ENCODE data around the gene SGCE.

DNA sequence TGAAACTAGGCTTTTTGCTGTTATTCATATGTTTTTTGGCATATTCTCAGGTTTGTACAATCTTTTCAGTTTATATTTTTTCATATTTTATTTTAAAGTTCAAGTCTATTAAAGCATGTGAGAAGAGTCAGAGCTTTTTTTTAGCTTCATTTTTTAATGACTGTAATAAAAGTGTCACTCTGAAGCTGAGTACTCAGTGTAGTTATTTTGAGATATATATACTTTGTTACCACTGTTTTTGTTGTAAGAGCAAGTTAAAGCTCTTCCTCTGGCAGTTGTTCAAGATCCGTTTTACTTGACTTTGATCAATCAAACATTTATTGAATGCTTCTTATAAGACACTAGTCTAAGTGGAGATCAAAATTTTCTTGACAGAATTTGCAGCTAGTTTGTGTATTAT lies 108.8 kb downstream of the SGCE start:
- TF ChIP-seq, protein P1, sequence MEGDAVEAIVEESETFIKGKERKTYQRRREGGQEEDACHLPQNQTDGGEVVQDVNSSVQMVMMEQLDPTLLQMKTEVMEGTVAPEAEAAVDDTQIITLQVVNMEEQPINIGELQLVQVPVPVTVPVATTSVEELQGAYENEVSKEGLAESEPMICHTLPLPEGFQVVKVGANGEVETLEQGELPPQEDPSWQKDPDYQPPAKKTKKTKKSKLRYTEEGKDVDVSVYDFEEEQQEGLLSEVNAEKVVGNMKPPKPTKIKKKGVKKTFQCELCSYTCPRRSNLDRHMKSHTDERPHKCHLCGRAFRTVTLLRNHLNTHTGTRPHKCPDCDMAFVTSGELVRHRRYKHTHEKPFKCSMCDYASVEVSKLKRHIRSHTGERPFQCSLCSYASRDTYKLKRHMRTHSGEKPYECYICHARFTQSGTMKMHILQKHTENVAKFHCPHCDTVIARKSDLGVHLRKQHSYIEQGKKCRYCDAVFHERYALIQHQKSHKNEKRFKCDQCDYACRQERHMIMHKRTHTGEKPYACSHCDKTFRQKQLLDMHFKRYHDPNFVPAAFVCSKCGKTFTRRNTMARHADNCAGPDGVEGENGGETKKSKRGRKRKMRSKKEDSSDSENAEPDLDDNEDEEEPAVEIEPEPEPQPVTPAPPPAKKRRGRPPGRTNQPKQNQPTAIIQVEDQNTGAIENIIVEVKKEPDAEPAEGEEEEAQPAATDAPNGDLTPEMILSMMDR (IDR thresholded peaks at IDR 0.05), result no peak
- TF ChIP-seq POLR2AphosphoS5 (IDR thresholded peaks at IDR 0.05) (no peak), POLR2A (IDR thresholded peaks at IDR 0.05) (no peak)
